ENCODE data around the gene ITGAE. TPM values are rescaled to one million over a fixed set of nuclear protein-coding genes. Genes with fewer than 3 reads are reported as not detected.

The ITGAE gene
- total and polyA plus RNA-seq, 7 donors, result 13.8 to 47.8 (median 23.6) TPM

GRCh38 chr17:3836551-3836950 is 35.6 kb upstream of the ITGAE start:
- no peak for TF ChIP-seq CTCF (IDR thresholded peaks at IDR 0.05)
- Histone ChIP-seq H3K36me3 (ENCODE audit: insufficient read depth in 1 of 2, low read depth in 1 of 2) (peaks cover 2 to 55% of the 10 kb centered on the region in 2 donors), H3K27ac (peak overlapping the region; percentile 84), H3K4me1 (peaks cover 24% of the 10 kb centered on the region), H3K27me3 (ENCODE audit: insufficient read depth in 3 of 3, low read length in 2 of 3) (no peaks in the 10 kb centered on the region), H3K4me3 (no peak overlapping the region), H3K9me3 (no peaks in the 10 kb centered on the region)
- ATAC-seq (no peak), DNase-seq (no peak)
- intact Hi-C loops (cut with DNase I), result no loop called here
- WGBS, 3 donors, result 80 to 87% (median 82%) methylated on average over 10 of the region's 10 CpGs

- H3K4me3 ChIP-seq, result peak overlapping the region; percentile 3
- no peak for TF ChIP-seq CTCF (IDR thresholded peaks at IDR 0.05)
- ATAC-seq (peak; percentile 93 to 97 (median 95)), DNase-seq (peak in 1 of 2 donors; percentile 73)
- H3K27me3 ChIP-seq (ENCODE audit: insufficient read depth in 3 of 3, low read length in 2 of 3), result no peaks in the 10 kb centered on the region
- peaks cover 2 to 46% of the 10 kb centered on the region in 2 donors for H3K36me3 ChIP-seq (ENCODE audit: insufficient read depth in 1 of 2, low read depth in 1 of 2)
- peak overlapping the region; percentile 84 for H3K27ac ChIP-seq
- intact Hi-C loops (cut with DNase I), result no loop called here
- peaks cover 24% of the 10 kb centered on the region for H3K4me1 ChIP-seq
- H3K9me3 ChIP-seq, result no peaks in the 10 kb centered on the region
- WGBS, 3 donors, result 47 to 67% (median 49%) methylated on average over 14 of the region's 14 CpGs
These were observed 34.6 kb upstream of the ITGAE start for GRCh38 chr17:3835410-3836229.

- Histone ChIP-seq H3K36me3 (ENCODE audit: insufficient read depth in 1 of 2, low read depth in 1 of 2) (peaks cover 2 to 40% of the 10 kb centered on the region in 2 donors), H3K4me3 (peak overlapping the region; percentile 3), H3K4me1 (peaks cover 25% of the 10 kb centered on the region), H3K27ac (peak overlapping the region; percentile 84), H3K27me3 (ENCODE audit: insufficient read depth in 3 of 3, low read length in 2 of 3) (no peaks in the 10 kb centered on the region), H3K9me3 (no peaks in the 10 kb centered on the region)
- DNase-seq (no peak), ATAC-seq (no peak)
- no peak for TF ChIP-seq CTCF (IDR thresholded peaks at IDR 0.05)
- intact Hi-C loops (cut with DNase I), result no loop called here
- 86 to 89% (median 87%) methylated on average over 4 of the region's 4 CpGs for WGBS, 3 donors
These were observed 33.8 kb upstream of the ITGAE start for GRCh38 chr17:3834811-3835210.

GRCh38 chr17:3828852-3829232 is 27.9 kb upstream of the ITGAE start:
- no peak for ATAC-seq
- intact Hi-C loops (cut with DNase I), result no loop called here

More at GRCh38 chr17:3828852-3829232, 27.9 kb upstream of the ITGAE start:
- Histone ChIP-seq H3K4me1 (peaks cover 22% of the 10 kb centered on the region), H3K27ac (peak overlapping the region; percentile 82), H3K9me3 (no peaks in the 10 kb centered on the region), H3K27me3 (ENCODE audit: insufficient read depth in 3 of 3, low read length in 2 of 3) (no peaks in the 10 kb centered on the region), H3K4me3 (no peak overlapping the region), H3K36me3 (ENCODE audit: insufficient read depth in 1 of 2, low read depth in 1 of 2) (peaks cover 4 to 65% of the 10 kb centered on the region in 2 donors)
- no peak for TF ChIP-seq CTCF (IDR thresholded peaks at IDR 0.05)
- no peak for DNase-seq
- WGBS, 3 donors, result 55 to 78% (median 57%) methylated on average over 7 of the region's 7 CpGs
